SK-N-MC (cell line): Measurements from ENCODE around the gene TNF.
A peak's percentile ranks its signal among the peaks of the same experiment; 100 is the strongest.

ENCODE experiments used
- DNase-seq: peaks from one replicate; pipeline ENCODE4 v3.0.0-alpha.2; 2011; ENCODE audit warnings: low read depth, low spot score
- H3K27ac ChIP-seq: fragments of 200-600 bp; sonication (generic); 2 replicates; pipeline ENCODE4 v1.5.1; 2016; ENCODE audit warnings: mixed run types
- H3K36me3 ChIP-seq: fragments of 200-600 bp; sonication (generic); 2 replicates; pipeline ENCODE4 v1.6.1; 2017; ENCODE audit warnings: antibody characterized with exemption, low read length, mixed read lengths; ENCODE audit not compliant: insufficient read depth
- H3K4me3 ChIP-seq: fragments of 200-600 bp; sonication (generic); 2 replicates; pipeline ENCODE4 v1.5.1; 2016
- H3K9ac ChIP-seq: fragments of 200-600 bp; sonication (generic); 2 replicates; pipeline ENCODE4 v1.8.0; 2017; ENCODE audit warnings: mixed run types, mixed read lengths; ENCODE audit not compliant: insufficient read length
- H3K9me3 ChIP-seq: fragments of 200-600 bp; sonication (generic); 2 replicates; pipeline ENCODE4 v1.6.1; 2017; ENCODE audit warnings: low read depth, mild to moderate bottlenecking, antibody characterized with exemption, low read length, moderate library complexity, mixed read lengths
- EZH2 ChIP-seq: fragments of 200-600 bp; sonication (generic); IDR thresholded peaks from one replicate; pipeline ENCODE4 v1.6.1; 2017; ENCODE audit warnings: antibody characterized with exemption
- FOXP2 ChIP-seq: optimal IDR thresholded peaks from 2 replicates; pipeline ENCODE3; 2011; ENCODE audit warnings: mild to moderate bottlenecking, moderate library complexity; ENCODE audit not compliant: insufficient read depth; ENCODE audit errors: extremely low read length, control extremely low read depth
- POLR2AphosphoS5 ChIP-seq: IDR thresholded peaks from 2 replicates; pipeline ENCODE4 v1.6.1; 2012; ENCODE audit warnings: mild to moderate bottlenecking, low read depth, low read length, borderline replicate concordance

TNF gene

GRCh38 chr6:31531771-31532643 lies 43.4 kb upstream of the TNF start:
- Histone ChIP-seq H3K4me3 (no peak overlapping the region), H3K9ac (no peak overlapping the region), H3K36me3 (peaks cover 77% of the 10 kb centered on the region), H3K27ac (no peak overlapping the region; the same call in 1 of the 2 replicates), H3K9me3 (no peaks in the 10 kb centered on the region)
- no peak for DNase-seq
- no peak for TF ChIP-seq FOXP2
- peak; percentile 13; the same call in 1 of the 2 replicates for TF ChIP-seq POLR2AphosphoS5

- H3K9me3 ChIP-seq, result no peaks in the 10 kb centered on the region
- no peak for DNase-seq
- TF ChIP-seq EZH2, result no peak
- peak; percentile 27; the same call in 1 of the 2 replicates for TF ChIP-seq POLR2AphosphoS5
- H3K4me3 ChIP-seq, result no peak overlapping the region
- no peak overlapping the region for H3K9ac ChIP-seq
- H3K36me3 ChIP-seq, result peaks cover 85% of the 10 kb centered on the region
- peak overlapping the region; percentile 55 for H3K27ac ChIP-seq
Measured at GRCh38 chr6:31532644-31533454, 42.5 kb upstream of the TNF start.

- peaks cover 91% of the 10 kb centered on the region for H3K36me3 ChIP-seq
- H3K9ac ChIP-seq, result no peak overlapping the region
- TF ChIP-seq POLR2AphosphoS5, result no peak
- TF ChIP-seq EZH2, result no peak
- TF ChIP-seq FOXP2, result no peak
- no peaks in the 10 kb centered on the region for H3K9me3 ChIP-seq
- DNase-seq, result no peak
- peak overlapping the region; percentile 55 for H3K27ac ChIP-seq
- no peak overlapping the region for H3K4me3 ChIP-seq
Measured at GRCh38 chr6:31533455-31533841, 41.9 kb upstream of the TNF start.

- Histone ChIP-seq H3K36me3 (peaks cover 97% of the 10 kb centered on the region), H3K9ac (no peak overlapping the region), H3K9me3 (no peaks in the 10 kb centered on the region), H3K4me3 (no peak overlapping the region), H3K27ac (no peak overlapping the region)
- no peak for TF ChIP-seq FOXP2
- TF ChIP-seq EZH2, result no peak
- TF ChIP-seq POLR2AphosphoS5, result no peak
- DNase-seq, result no peak
Measured at GRCh38 chr6:31534011-31534410, 41.4 kb upstream of the TNF start.

- TF ChIP-seq EZH2, result no peak
- TF ChIP-seq FOXP2, result no peak
- TF ChIP-seq POLR2AphosphoS5, result no peak
- Histone ChIP-seq H3K9me3 (no peaks in the 10 kb centered on the region), H3K27ac (no peak overlapping the region), H3K36me3 (peaks cover 100% of the 10 kb centered on the region), H3K9ac (no peak overlapping the region), H3K4me3 (no peak overlapping the region)
- DNase-seq, result no peak
Measured at GRCh38 chr6:31534521-31535040, 40.8 kb upstream of the TNF start.

- no peaks in the 10 kb centered on the region for H3K9me3 ChIP-seq
- no peak overlapping the region for H3K27ac ChIP-seq
- DNase-seq, result no peak
- no peak overlapping the region for H3K4me3 ChIP-seq
- H3K36me3 ChIP-seq, result peaks cover 100% of the 10 kb centered on the region
- TF ChIP-seq EZH2 (no peak), FOXP2 (no peak), POLR2AphosphoS5 (0 out of 2 replicates have a peak, but pooled peaks have one; percentile 5)
- H3K9ac ChIP-seq, result no peak overlapping the region
Measured at GRCh38 chr6:31535538-31536324, 39.6 kb upstream of the TNF start.

- no peak for TF ChIP-seq EZH2
- TF ChIP-seq POLR2AphosphoS5, result peak; percentile 38; the same call in 1 of the 2 replicates
- DNase-seq, result no peak
- peaks cover 72% of the 10 kb centered on the region for H3K36me3 ChIP-seq
- H3K9me3 ChIP-seq, result no peaks in the 10 kb centered on the region
- no peak overlapping the region for H3K27ac ChIP-seq
- peak overlapping the region; percentile 91 for H3K4me3 ChIP-seq
- H3K9ac ChIP-seq, result peak overlapping the region; percentile 99
Measured at GRCh38 chr6:31538805-31539400, 36.5 kb upstream of the TNF start.
